Measurements from ENCODE around the gene CSNK1G1.
"Not testable (repeated sequence)": the region's sequence is repeated elsewhere in the genome, so short reads cannot be mapped to it uniquely, and the experiment has no call there.

The CSNK1G1 gene

DNA sequence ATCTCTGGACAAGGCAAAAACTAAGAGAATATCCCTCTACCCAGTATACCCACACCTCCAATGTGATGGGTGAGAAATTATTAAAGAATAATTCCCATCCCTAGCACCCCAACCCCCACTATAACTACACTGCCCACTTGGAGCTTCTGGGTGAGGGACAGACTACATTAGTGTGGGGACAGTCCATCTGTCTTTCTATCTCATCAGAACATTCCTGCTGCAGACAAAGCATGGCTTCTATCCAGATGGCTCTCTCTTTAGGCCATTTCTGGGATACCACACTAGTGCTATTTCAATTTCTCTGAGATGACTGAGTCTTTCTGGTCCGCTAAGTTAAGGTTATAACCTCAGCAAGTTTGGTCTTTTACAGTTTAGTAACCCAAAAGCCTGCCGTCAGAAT, 6.6 kb downstream of the CSNK1G1 start:
- no peak for DNase-seq (ENCODE audit: low read depth)

DNA sequence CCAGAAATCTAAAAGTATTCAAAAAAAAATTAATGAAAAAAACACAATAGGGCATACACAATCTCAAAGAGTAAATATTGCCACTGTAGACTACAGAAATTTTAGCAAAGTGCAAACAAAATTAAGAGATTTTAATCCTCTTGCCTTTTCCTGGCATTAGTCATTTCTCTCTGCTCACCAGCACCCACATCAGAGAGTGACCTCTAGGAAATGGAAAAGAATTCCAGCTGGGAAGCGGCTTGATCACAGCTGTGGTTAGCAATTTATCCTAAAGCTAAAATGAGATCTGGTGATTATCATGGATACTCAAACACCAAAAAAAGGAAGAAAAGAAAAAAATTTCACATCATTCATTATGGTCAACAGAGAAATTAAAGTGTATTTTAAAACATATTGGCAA, 7.5 kb downstream of the CSNK1G1 start:
- no peak for DNase-seq (ENCODE audit: low read depth)

DNA sequence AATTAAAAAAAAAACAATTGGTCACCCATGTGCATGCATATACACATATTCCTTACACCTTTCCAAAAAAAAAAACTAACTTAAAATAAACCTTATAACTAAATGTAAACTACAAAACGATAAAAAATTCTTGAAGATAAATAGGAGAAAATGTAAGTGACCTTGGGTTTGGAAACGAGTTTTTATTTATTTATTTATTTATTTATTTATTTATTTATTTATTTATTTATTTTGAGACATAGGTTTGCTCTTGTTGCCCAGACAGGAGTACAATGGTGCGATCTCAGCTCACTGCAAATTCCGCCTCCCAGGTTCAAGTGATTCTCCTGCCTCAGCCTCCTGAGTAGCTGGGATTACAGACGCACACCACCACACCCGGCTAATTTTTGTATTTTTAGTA, 9.7 kb downstream of the CSNK1G1 start:
- not testable (repeated sequence) for DNase-seq (ENCODE audit: low read depth)

DNA sequence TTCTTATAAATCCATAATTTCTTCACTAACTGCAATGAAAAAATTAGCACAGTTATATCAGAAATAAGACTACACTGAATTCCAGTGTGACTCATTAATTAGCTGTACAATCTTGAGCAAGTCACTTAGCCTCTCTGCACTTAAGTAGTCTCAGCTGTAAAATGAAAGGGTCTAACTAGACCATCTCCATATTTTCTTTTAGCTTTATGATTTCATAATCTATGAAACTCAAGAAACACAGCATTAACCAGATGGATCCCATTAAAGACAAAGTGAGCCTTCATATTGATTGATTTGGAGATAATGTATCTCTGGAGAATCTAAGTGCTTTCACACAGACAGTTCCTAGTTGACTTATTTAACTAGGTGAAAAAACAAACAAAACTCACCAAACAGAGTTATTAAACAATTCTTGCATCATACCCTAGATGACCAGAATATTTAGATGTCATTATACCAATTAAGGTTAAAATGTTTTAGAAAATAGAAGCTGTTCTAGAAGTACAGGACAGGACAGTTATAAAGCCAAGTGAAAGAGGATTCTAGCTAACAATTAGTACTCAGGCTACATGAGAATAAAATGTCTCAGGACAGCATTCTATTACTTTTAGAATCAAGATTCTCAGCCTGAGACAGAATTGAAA, 11.2 kb downstream of the CSNK1G1 start:
- DNase-seq (ENCODE audit: low read depth), result no peak

DNA sequence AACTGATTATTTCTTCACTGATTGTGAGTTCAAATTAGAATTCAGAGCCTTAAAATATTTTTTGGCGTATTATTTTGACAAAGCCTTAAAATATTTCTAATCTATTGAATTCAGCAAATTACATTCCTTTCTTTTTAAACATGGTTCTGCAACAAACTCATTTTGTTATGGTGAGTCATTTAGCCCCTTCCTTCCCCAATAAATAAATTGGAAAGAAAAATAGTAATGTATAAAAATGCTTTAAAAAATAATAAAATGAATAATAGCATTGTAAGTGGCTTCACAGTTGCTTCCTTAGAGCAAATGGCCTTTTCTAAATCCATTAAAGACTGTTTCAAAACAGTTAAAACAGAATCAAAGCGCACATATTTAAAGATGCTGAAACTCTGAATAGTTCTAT, 12.1 kb downstream of the CSNK1G1 start:
- no peak for DNase-seq (ENCODE audit: low read depth)

DNA sequence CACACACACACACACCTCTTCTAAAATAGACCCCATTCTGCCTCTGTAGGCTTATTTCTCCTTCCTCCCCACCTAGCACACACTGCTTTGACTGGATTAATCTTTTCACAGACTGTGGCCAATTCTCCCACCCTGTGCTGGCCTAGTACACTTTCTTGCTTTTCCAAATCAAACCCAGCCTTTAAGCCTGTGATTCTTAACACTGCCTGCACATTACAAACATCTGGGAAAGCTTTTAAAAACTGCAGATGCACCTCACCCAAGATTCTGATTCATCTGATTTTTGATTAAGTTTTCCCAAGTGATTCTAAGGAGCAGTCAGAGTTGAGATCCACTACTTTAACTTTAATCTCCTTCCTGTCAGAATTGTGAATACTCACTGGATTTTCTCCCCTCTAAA, 12.8 kb downstream of the CSNK1G1 start:
- DNase-seq (ENCODE audit: low read depth), result no peak

DNA sequence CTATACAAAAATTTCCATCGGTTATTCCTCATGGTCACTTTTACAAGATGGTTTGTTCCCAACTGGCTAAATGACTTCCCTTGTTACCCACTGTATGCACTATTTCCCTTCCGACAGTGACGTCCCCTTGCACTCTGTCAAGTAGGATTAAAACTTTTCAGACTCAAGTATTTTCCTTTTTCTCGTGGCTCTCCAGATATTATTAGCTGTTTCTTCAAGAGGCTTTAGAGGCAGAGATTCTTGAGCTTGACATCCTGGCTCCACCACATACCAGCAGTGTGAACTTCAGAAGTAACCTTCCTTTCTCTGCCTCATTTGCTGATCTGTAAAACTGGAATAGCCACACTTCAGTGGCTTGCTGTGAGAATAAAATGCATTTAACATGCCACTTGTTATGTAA, 14.0 kb downstream of the CSNK1G1 start:
- DNase-seq (ENCODE audit: low read depth), result no peak

DNA sequence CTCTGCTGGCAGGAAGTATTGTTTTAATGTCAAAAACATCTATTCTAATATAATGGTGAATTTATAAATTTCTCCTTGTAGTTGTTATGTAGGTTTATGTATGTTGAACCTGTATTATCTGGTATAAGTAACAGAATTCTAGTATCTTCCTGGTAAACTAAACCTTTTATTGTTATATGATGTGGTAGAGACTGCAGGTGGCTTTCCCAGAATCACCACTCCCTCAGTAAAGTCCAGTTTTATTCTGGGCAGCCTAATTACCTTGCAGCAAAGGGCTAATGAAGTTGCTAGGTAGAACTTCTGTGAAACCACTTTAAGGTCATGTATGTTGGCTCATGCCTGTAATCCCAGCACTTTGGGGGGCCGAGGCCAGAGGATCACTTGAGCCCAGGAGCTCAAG, 15.6 kb downstream of the CSNK1G1 start:
- no peak for DNase-seq (ENCODE audit: low read depth)

DNA sequence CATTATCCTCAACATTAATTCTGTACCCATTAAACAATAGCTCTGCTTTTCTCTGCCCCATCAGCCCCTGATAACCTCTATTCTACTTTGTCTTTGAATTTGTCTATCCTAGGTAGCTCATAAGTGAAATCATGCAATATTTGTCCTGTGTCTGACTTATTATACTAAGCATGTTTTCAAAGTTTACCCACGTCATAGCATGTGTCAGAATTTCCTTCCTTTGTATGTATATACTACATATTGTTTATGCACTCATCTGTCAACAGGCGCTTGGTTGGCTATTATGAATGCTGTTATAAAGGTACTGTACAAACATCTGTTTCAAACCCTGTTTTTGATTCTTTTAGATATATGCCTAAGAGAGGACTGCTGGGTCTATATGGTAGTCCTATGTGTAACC, 18.2 kb downstream of the CSNK1G1 start:
- no peak for DNase-seq (ENCODE audit: low read depth)

DNA sequence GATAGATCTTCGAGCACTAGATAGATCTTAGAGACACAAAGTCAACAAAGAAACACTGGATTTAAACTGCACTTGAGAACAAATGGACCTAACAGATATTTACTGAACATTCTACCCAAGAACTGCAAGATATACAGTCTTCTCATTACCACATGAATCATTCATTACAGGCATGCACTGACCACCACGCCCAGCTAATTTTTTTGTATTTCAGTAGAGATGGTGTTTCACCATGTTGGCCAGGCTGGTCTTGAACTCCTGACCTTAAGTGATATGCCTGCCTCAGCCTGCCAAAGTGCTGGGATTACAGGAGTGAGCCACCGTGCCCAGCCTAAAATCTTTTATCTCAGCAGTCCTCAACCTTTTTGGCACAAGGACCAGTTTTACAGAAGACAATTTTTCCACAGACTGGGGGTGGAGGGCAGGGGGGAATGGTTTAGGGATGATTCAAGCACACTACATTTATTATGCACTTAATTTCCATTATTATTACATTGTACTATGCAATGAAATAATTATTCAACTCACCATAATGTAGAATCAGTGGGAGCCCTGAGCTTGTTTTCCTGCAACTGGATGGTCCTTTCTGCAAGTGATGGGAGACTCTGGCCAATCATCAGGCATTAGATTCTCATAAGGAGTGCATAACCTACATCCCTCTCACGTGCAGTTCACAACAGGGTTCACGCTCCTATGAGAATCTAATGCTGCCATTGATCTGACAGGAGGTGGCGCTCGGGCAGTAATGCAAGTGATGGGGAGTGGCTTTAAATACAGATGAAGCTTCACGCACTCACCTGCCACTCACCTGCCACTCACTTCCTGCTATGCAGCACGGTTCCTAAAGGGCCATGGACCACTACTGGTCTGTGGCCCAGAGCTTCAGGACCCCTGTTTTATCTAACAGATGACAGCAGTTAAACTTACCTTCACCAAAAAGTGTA, 21.7 kb downstream of the CSNK1G1 start:
- peak; percentile 11 for DNase-seq (ENCODE audit: low read depth)

DNA sequence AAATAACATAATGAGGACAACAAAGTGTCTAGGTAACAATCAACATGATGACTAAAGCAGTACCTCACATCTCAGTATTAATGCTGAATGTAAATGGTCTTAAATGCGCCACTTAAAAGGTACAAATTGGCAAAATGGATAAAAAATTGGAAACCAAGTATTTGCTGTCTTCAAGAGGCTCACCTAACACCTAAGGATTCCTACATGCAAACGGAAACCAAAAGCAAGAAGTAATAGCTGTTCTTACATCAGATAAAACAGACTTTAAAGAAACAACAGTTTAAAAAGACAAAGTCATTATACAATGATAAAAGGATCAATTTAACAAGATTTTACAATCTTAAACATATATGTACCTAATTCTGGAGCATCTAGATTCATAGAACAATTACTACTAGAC, 22.5 kb downstream of the CSNK1G1 start:
- no peak for DNase-seq (ENCODE audit: low read depth)

DNA sequence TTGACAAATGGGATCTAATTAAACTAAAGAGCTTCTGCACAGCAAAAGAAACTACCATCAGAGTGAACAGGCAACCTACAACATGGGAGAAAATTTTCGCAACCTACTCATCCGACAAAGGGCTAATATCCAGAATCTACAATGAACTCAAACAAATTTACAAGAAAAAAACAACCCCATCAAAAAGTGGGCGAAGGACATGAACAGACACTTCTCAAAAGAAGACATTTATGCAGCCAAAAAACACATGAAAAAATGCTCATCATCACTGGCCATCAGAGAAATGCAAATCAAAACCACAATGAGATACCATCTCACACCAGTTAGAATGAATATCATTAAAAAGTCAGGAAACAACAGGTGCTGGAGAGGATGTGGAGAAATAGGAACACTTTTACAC, 24.3 kb downstream of the CSNK1G1 start:
- DNase-seq (ENCODE audit: low read depth), result not testable (repeated sequence)

DNA sequence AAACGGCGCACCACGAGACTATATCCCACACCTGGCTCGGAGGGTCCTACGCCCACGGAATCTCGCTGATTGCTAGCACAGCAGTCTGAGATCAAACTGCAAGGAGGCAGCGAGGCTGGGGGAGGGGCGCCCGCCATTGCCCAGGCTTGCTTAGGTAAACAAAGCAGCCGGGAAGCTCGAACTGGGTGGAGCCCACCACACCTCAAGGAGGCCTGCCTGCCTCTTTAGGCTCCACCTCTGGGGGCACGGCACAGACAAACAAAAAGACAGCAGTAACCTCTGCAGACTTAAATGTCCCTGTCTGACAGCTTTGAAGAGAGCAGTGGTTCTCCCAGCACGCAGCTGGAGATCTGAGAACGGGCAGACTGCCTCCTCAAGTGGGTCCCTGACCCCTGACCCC, 29.0 kb downstream of the CSNK1G1 start:
- not testable (repeated sequence) for DNase-seq (ENCODE audit: low read depth)

DNA sequence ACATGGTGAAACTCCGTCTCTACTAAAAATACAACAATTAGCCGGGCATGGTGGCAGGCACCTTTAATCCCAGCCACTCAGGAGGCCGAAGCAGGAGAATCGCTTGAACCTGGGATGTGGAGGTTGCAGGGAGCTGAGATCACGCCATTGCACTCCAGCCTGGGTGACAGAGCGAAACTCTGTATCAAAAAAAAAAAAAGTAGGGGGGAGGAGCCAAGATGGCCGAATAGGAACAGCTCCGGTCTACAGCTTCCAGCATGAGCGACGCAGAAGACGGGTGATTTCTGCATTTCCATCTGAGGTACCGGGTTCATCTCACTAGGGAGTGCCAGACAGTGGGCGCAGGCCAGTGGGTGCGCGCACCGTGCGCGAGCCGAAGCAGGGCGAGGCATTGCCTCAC, 29.5 kb downstream of the CSNK1G1 start:
- DNase-seq (ENCODE audit: low read depth), result not testable (repeated sequence)

DNA sequence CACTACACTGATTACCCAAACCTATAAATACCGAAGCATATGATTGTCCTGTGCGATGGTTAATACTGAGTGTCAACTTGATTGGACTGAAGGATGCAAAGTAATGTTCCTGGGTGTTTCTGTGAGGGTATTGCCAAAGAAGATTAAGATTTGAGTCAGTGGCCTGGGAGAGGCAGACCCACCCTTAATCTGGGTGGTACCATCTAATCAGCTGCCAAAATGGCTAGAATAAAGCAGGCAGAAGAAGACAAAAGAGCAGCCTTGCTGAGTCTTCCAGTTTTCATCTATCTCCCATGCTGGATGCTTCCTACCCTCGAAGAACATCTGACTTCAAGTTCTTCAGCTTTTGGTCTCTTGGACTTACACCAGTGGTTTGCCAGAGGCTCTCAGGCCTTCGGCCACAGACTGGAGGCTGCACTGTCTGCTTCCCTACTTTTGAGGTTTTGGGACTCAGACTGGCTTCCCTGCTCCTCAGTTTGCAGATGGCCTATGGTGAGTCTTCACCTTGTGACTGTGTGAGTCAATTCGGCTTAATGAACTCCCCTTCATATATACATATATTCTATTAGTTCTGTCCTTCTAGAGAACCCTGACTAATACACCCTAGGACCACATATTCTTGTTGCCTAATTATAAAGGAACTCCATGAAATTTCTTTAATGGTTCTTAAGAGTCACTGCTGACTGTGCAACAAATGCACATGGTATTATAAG, 31.7 kb downstream of the CSNK1G1 start:
- DNase-seq (ENCODE audit: low read depth), result no peak

DNA sequence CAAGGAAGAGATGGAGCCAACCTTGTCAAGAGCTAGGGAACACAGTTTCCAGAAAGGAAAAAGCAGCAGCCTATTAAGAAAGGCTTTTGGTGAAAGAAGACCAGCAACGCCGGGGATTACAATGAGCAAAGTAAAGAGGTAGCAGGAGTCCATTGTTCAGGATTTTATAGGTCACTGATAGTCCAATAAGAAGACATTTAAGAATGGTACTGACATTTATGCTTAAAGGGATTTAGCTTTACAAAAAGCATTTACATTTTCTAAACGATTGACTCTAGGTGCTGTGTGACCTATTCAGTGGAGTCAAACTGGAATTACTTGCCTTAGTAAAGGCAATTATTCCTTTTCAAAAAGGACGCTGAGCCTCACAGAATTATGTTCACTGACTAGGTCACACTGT, 40.8 kb downstream of the CSNK1G1 start:
- no peak for DNase-seq (ENCODE audit: low read depth)

DNA sequence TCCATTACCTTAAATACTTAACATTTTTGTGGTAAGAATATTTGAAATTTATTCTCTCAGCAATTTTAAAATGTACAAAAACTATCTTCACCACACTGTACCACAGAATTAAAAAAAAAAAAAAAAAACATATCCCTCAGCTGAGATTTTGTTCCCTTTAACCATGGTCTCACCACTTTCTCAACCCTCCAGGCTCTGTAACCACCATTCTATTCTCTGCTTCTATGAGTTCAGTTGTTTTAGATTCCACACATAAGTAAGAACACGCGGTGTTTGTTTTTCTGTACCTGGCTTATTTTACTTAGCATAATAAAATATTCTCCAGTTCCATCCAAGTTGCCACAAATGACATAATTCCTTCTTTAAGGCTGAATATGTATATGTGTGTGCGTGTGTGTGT, 41.5 kb downstream of the CSNK1G1 start:
- no peak for DNase-seq (ENCODE audit: low read depth)

DNA sequence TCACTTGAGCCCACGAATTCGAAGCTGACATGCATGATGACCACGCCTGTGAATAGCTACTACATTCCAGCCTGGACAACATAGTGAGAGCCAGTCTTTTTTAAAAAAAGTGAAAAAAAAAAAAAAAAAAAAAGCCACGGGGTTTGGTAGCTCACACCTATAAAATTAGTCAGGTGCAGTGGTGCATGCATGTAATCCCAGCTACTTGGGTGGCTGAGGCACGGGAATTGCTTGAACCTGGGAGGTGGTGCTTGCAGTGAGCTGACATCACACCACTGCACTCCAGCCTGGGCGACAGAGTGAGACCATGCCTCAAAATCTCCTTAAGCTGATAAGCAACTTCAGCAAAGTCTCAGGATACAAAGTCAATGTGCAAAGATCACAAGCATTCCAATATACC, 44.4 kb downstream of the CSNK1G1 start:
- DNase-seq (ENCODE audit: low read depth), result no peak

DNA sequence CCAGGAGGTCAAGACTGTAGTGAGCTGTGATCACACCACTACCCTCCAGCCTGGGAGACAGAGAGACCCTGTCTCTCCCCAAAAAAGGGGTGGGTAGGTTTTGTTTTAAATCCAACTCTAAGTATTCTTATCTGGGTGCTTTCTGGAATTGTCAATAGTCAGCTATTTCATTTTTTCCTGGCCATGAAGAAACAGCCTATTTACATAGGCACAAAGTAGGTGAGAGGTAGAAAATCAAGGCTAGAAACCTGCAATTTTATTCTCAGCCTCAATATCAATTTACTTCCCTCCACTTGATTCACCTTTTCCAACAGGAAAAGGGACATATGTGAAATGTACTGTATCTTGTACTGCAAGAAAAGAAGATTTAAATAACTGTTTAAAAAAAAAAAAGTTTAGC, 45.9 kb downstream of the CSNK1G1 start:
- DNase-seq (ENCODE audit: low read depth), result no peak

DNA sequence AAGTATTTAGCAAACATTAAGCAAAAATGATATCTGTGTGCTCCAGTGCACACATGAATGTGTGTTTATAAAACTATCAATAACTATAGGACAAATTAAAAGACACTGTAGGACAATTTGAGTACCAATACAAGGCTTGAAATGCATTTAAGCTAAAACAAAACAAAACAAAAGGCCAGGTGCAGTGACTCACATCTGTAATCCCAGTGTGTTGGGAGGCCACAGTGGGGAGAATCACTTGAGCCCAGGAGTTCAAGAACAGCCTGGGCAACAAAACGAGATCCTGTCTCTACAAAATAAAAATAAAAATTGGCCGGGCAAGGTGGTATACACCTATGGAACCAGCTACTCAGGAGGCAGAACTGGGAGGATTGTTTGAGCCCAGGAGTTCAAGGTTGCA, 50.7 kb downstream of the CSNK1G1 start:
- DNase-seq (ENCODE audit: low read depth), result no peak

DNA sequence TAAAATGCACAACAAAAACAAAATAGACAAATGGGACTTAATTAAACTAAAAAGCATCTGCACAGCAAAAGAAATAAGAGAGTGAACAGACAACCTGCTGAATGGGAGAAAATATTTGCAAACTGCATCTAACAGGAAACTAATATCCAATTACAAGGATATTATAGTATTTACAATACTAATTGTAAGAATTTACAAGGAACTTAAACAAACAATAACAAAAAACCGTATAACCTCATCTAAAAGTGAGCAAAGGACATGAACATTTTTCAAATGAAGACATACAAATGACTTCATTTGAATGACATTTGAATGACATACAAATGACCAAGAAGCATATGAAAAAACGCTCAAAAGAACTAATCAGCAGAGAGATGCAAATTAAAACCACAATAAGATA, 66.4 kb downstream of the CSNK1G1 start:
- DNase-seq (ENCODE audit: low read depth), result no peak

DNA sequence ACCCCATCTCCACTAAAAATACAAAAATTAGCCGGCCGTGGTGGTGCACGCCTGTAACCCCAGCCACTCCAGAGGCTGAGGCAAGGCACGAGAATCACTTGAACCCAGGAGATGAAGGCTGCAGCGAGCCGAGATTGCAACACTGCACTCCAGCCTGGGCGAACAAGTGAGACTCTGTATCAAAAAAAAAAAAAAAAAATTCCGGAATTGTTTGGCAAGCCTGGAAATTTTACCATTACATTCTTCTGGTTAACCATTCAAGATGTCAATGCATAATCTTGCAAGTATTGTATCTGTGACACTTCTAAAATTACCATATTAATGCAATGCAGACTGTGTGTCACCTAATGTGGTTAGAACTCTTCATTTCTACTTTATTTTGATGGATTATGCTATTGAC, 67.0 kb downstream of the CSNK1G1 start:
- DNase-seq (ENCODE audit: low read depth), result no peak

DNA sequence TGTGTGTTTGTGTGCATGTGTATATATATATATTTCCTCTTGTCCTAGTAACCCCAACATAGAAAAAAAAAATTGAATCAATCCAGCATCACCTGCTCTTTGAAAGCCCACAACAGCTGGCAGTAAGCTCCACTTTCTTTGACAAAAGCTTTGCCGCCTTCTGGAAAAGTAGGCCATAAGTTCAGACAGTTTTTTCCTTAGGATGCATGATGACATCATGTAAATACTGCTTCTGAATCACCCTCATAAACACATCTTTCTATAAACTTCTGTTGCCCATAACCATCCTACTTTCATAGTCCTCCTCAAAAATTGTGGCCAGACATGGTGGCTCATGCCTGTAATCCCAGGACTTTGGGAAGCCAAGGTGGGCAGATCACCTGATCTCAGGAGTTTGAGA, 67.4 kb downstream of the CSNK1G1 start:
- DNase-seq (ENCODE audit: low read depth), result no peak
